Measurements from ENCODE around the gene MUC5B. TPM values are rescaled to one million over a fixed set of nuclear protein-coding genes. Genes with fewer than 3 reads are reported as not detected.

The MUC5B gene
- total RNA-seq, 1 experiment from 2014 or later, result not detected

DNA sequence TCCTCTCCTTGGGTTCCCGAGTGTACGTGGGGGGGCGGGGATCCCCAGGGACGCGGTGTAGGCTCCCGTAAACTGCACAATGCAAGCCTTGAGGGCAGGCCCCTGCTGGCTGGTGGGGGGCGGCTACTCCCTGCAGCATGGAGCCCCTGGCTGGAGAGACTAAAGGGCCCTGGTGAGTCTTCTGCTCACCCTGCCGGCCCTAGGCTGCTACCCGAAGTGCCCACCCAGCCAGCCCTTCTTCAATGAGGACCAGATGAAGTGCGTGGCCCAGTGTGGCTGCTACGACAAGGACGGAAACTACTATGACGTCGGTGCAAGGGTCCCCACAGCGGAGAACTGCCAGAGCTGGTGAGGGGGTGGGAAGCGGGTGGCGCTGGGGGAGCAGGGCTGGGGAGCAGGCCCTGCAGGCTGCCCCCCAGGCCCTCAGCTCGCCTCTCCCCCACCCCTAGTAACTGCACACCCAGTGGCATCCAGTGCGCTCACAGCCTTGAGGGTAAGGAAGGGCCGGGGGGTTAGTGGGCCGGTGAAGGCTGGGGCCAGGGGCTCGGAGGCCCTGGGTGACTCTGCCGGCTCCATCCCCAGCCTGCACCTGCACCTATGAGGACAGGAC lies 16.8 kb downstream of the MUC5B start:
- TF ChIP-seq, protein P1, sequence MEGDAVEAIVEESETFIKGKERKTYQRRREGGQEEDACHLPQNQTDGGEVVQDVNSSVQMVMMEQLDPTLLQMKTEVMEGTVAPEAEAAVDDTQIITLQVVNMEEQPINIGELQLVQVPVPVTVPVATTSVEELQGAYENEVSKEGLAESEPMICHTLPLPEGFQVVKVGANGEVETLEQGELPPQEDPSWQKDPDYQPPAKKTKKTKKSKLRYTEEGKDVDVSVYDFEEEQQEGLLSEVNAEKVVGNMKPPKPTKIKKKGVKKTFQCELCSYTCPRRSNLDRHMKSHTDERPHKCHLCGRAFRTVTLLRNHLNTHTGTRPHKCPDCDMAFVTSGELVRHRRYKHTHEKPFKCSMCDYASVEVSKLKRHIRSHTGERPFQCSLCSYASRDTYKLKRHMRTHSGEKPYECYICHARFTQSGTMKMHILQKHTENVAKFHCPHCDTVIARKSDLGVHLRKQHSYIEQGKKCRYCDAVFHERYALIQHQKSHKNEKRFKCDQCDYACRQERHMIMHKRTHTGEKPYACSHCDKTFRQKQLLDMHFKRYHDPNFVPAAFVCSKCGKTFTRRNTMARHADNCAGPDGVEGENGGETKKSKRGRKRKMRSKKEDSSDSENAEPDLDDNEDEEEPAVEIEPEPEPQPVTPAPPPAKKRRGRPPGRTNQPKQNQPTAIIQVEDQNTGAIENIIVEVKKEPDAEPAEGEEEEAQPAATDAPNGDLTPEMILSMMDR (conservative IDR thresholded peaks at IDR 0.05; ENCODE audit: low read depth, low read length), result no peak
- TF ChIP-seq EZH2 (IDR thresholded peaks at IDR 0.05; ENCODE audit: borderline replicate concordance, low read depth, low read length, poor library complexity, severe bottlenecking), result no peak
- Histone ChIP-seq H3K36me3 (ENCODE audit: insufficient read depth, low read length, poor library complexity, severe bottlenecking) (no peaks in the 10 kb centered on the region), H3K27ac (ENCODE audit: low read depth, low read length, poor library complexity, severe bottlenecking) (no peak overlapping the region), H3K4me1 (ENCODE audit: insufficient read depth, low read length, poor library complexity, severe bottlenecking) (no peaks in the 10 kb centered on the region), H3K9me3 (ENCODE audit: low read depth, low read length, poor library complexity, severe bottlenecking) (no peaks in the 10 kb centered on the region), H3K4me3 (ENCODE audit: low read depth, low read length, poor library complexity, severe bottlenecking) (no peak overlapping the region), H3K27me3 (replicated peaks; ENCODE audit: insufficient read depth, low read depth, low read length, poor library complexity) (no peaks in the 10 kb centered on the region)
- ChIA-PET CTCF (no interaction called here), POLR2A (ENCODE audit: low non-redundant PET) (no interaction called here)
- BruUV-seq (replicated peaks), result no TSS peak
- DNase-seq (ENCODE audit: low spot score), result no peak
- intact Hi-C loops (cut with micrococcal nuclease; ENCODE audit: unreplicated experiment), result no loop called here

DNA sequence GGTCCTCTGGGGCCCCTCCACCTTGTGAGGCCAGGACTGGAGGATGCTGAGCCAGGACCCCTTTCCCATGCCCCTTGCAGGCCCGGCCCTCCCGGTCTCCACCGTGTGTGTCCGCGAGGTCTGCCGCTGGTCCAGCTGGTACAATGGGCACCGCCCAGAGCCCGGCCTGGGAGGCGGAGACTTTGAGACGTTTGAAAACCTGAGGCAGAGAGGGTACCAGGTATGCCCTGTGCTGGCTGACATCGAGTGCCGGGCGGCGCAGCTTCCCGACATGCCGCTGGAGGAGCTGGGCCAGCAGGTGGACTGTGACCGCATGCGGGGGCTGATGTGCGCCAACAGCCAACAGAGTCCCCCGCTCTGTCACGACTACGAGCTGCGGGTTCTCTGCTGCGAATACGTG lies 17.9 kb downstream of the MUC5B start:
- DNase-seq (ENCODE audit: low spot score), result no peak
- Histone ChIP-seq H3K36me3 (ENCODE audit: insufficient read depth, low read length, poor library complexity, severe bottlenecking) (no peaks in the 10 kb centered on the region), H3K27me3 (replicated peaks; ENCODE audit: insufficient read depth, low read depth, low read length, poor library complexity) (no peaks in the 10 kb centered on the region), H3K4me1 (ENCODE audit: insufficient read depth, low read length, poor library complexity, severe bottlenecking) (no peaks in the 10 kb centered on the region), H3K27ac (ENCODE audit: low read depth, low read length, poor library complexity, severe bottlenecking) (no peak overlapping the region), H3K9me3 (ENCODE audit: low read depth, low read length, poor library complexity, severe bottlenecking) (no peaks in the 10 kb centered on the region), H3K4me3 (ENCODE audit: low read depth, low read length, poor library complexity, severe bottlenecking) (no peak overlapping the region)
- intact Hi-C loops (cut with micrococcal nuclease; ENCODE audit: unreplicated experiment), result no loop called here
- TF ChIP-seq, protein P1 (conservative IDR thresholded peaks at IDR 0.05; ENCODE audit: low read depth, low read length), result no peak
- TF ChIP-seq EZH2 (IDR thresholded peaks at IDR 0.05; ENCODE audit: borderline replicate concordance, low read depth, low read length, poor library complexity, severe bottlenecking), result no peak
- BruUV-seq (replicated peaks), result no TSS peak
- ChIA-PET POLR2A (ENCODE audit: low non-redundant PET) (no interaction called here), CTCF (no interaction called here)

DNA sequence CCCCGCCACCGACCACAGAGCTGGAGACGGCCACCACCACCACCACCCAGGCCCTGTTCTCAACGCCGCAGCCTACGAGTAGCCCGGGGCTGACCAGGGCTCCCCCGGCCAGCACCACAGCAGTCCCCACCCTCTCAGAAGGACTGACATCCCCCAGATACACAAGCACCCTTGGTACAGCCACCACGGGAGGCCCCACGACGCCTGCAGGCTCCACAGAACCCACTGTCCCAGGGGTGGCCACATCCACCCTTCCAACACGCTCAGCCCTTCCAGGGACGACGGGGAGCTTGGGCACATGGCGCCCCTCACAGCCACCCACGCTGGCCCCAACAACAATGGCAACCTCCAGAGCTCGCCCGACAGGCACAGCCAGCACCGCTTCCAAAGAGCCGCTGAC lies 18.8 kb downstream of the MUC5B start:
- Histone ChIP-seq H3K27ac (ENCODE audit: low read depth, low read length, poor library complexity, severe bottlenecking) (no peak overlapping the region), H3K4me3 (ENCODE audit: low read depth, low read length, poor library complexity, severe bottlenecking) (no peak overlapping the region), H3K36me3 (ENCODE audit: insufficient read depth, low read length, poor library complexity, severe bottlenecking) (no peaks in the 10 kb centered on the region), H3K9me3 (ENCODE audit: low read depth, low read length, poor library complexity, severe bottlenecking) (no peaks in the 10 kb centered on the region), H3K4me1 (ENCODE audit: insufficient read depth, low read length, poor library complexity, severe bottlenecking) (no peaks in the 10 kb centered on the region), H3K27me3 (replicated peaks; ENCODE audit: insufficient read depth, low read depth, low read length, poor library complexity) (no peaks in the 10 kb centered on the region)
- ChIA-PET POLR2A (ENCODE audit: low non-redundant PET) (no interaction called here), CTCF (no interaction called here)
- no peak for DNase-seq (ENCODE audit: low spot score)
- no peak for TF ChIP-seq EZH2 (IDR thresholded peaks at IDR 0.05; ENCODE audit: borderline replicate concordance, low read depth, low read length, poor library complexity, severe bottlenecking)
- TF ChIP-seq, protein P1 (conservative IDR thresholded peaks at IDR 0.05; ENCODE audit: low read depth, low read length), result no peak
- intact Hi-C loops (cut with micrococcal nuclease; ENCODE audit: unreplicated experiment), result no loop called here
- BruUV-seq (replicated peaks), result no TSS peak
